Epithelial cell of proximal tubule (primary cell): Measurements from ENCODE around the gene TMEM179B. TPM values are rescaled to one million over a fixed set of nuclear protein-coding genes. Genes with fewer than 3 reads are reported as not detected.
"Not testable (repeated sequence)": the region's sequence is repeated elsewhere in the genome, so short reads cannot be mapped to it uniquely, and the experiment has no call there.

Experiments
- DNase-seq: peaks from one replicate; pipeline ENCODE4 v3.0.0-alpha.2; 2011; ENCODE audit warnings: low read depth
- H3K4me3 ChIP-seq: 2 replicates; pipeline ENCODE4 v1.5.1; 2011; ENCODE audit warnings: low read depth, mild to moderate bottlenecking, low read length
- CTCF ChIP-seq: conservative IDR thresholded peaks from 2 replicates; pipeline ENCODE4 v1.5.1; 2012; ENCODE audit warnings: low read depth, mild to moderate bottlenecking, low read length
- total RNA-seq: library from RNA; depleted of rRNA; stranded (reverse); fragments of >200 nt; gene quantifications from 2 replicates; pipeline ENCODE4 v1.2.3, GENCODE V29; 2015

TMEM179B gene
- total RNA-seq, 1 donor from 2014 or later = 97.7 TPM

GRCh38 chr11:62816557-62816956 lies 29.4 kb downstream of the TMEM179B start:
- TF ChIP-seq CTCF = no peak
- DNase-seq = no peak
- no peak overlapping the region for H3K4me3 ChIP-seq

GRCh38 chr11:62817129-62817528 lies 29.9 kb downstream of the TMEM179B start:
- H3K4me3 ChIP-seq = no peak overlapping the region
- TF ChIP-seq CTCF = no peak
- no peak for DNase-seq

GRCh38 chr11:62823677-62824076 lies 36.5 kb downstream of the TMEM179B start:
- DNase-seq = no peak
- TF ChIP-seq CTCF = no peak
- H3K4me3 ChIP-seq = no peak overlapping the region

GRCh38 chr11:62828130-62828529 lies 40.9 kb downstream of the TMEM179B start:
- DNase-seq, H3K4me3 ChIP-seq: not testable (repeated sequence)

- DNase-seq = no peak
- TF ChIP-seq CTCF = no peak
- H3K4me3 ChIP-seq = peak overlapping the region; percentile 97
These were observed 43.8 kb downstream of the TMEM179B start for GRCh38 chr11:62830904-62831519.

DNA sequence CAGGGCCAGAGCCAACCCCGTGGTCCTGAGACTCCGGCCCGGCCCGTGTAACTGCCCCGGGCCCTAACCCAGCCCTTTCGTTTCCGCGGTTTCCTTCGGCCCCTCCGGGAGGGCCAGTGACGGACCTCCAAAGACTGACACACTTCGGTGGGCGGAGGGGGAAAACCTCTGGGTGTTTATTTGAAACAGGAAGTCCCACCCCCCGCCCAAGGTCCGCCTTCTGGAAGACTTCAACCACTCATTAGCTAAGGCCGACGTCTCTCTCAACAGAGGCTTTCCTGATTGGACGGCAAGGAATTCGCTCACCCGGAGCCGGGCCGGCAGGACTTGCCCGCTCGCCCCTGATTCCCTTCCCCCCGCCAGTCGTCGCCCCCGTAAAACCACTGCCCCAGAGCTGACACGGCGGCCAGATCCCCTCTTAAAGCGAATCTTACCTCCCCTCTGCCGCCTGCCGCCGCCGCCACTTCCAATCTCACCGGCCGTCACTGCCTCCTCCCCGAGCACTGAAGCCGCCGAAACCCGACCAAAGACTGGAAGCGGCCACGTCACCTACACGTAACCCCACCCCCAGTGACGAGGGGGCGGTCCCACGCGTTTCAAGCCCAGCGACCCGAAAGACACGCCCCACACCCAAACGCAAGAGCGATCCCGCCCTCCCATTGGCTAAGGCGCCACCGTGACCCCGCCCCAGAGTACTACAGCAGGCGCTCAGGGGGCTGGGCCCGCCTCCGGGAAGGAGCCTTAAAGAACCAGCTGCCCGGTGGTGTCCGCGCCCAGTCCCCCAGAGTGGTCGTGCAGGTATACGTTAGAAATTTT lies 44.5 kb downstream of the TMEM179B start, which contains the start of gene STX5:
Gene STX5 (minus strand): TSS at position 532 of the 816 bp plus-strand sequence. CDS start 808 bp downstream, outside the sequence.
- peak within 1 kb of the TSS; percentile 97 for H3K4me3 ChIP-seq
- TF ChIP-seq CTCF = no peak
- peak; percentile 84 for DNase-seq

GRCh38 chr11:62832336-62833234 lies 45.4 kb downstream of the TMEM179B start, which contains the start of gene TEX54:
TSS of gene TEX54 (minus strand) at chr11:62832841.
- TF ChIP-seq CTCF = no peak
- no peak for DNase-seq
- H3K4me3 ChIP-seq = peak within 1 kb of the TSS; percentile 97
